Activated CD8-positive, alpha-beta memory T cell treated with anti-CD3 and anti-CD28 coated beads, Interleukin-2, amount 10 ng/mL, durations not matched to agents 7 days and 5 days (primary cell): ENCODE results near the gene CERT1. TPM values are rescaled to one million over a fixed set of nuclear protein-coding genes. Genes with fewer than 3 reads are reported as not detected.
"Not testable (repeated sequence)": the region's sequence is repeated elsewhere in the genome, so short reads cannot be mapped to it uniquely, and the experiment has no call there.

ENCODE experiments used
- ATAC-seq: fragments of 150-1000 bp; cut with Tn5 transposase; one replicate; pipeline ENCODE4 v1.10.0; 2021; ENCODE audit warnings: moderate library complexity
- CTCF ChIA-PET: fragments of 350-600 bp; sonication (Branson Sonifier 250); formaldehyde crosslinking; loops from one replicate; lab custom pipeline; 2021; ENCODE audit warnings: antibody characterized with exemption; lab: Charles Lee
- DNase-seq: peaks from one replicate; pipeline ENCODE4 v3.0.0-alpha.2; 2020
- H3K27ac Mint-ChIP-seq: one replicate; pipeline ENCODE4 v1.8.0; 2021; ENCODE audit warnings: mild to moderate bottlenecking, mixed read lengths
- H3K27me3 Mint-ChIP-seq: one replicate; pipeline ENCODE4 v1.8.0; 2021; ENCODE audit warnings: mixed read lengths
- H3K36me3 Mint-ChIP-seq: one replicate; pipeline ENCODE4 v1.8.0; 2021; ENCODE audit warnings: mild to moderate bottlenecking, mixed read lengths
- H3K4me1 Mint-ChIP-seq: one replicate; pipeline ENCODE4 v1.8.0; 2021; ENCODE audit warnings: mixed read lengths
- H3K4me3 Mint-ChIP-seq: one replicate; pipeline ENCODE4 v1.8.0; 2021; ENCODE audit warnings: mild to moderate bottlenecking, moderate library complexity, mixed read lengths
- H3K9me3 Mint-ChIP-seq: one replicate; pipeline ENCODE4 v1.8.0; 2022; ENCODE audit warnings: low read depth, mixed read lengths
- total RNA-seq, 2 experiments: library from RNA; stranded (reverse); gene quantifications; one replicate each; pipeline ENCODE4 v1.2.3, GENCODE V29; 2021

Gene CERT1
- total RNA-seq, 2 experiments from 2014 or later: 27.4 to 28.4 TPM

GRCh38 chr5:75536147-75536546 is 24.7 kb upstream of the CERT1 start:
- no peaks in the 10 kb centered on the region for H3K27me3 Mint-ChIP-seq
- DNase-seq (no peak), ATAC-seq (no peak)
- H3K9me3 Mint-ChIP-seq: peaks cover 11% of the 10 kb centered on the region
- H3K27ac Mint-ChIP-seq: no peak overlapping the region
- CTCF ChIA-PET: no interaction called here
- no peaks in the 10 kb centered on the region for H3K4me1 Mint-ChIP-seq
- no peak overlapping the region for H3K4me3 Mint-ChIP-seq
- H3K36me3 Mint-ChIP-seq: peaks cover 52% of the 10 kb centered on the region

GRCh38 chr5:75534734-75535133 is 23.3 kb upstream of the CERT1 start:
- DNase-seq (no peak), ATAC-seq (no peak)
- H3K36me3 Mint-ChIP-seq: peaks cover 50% of the 10 kb centered on the region
- peaks cover 11% of the 10 kb centered on the region for H3K9me3 Mint-ChIP-seq
- H3K27ac Mint-ChIP-seq: no peak overlapping the region
- H3K4me1 Mint-ChIP-seq: no peaks in the 10 kb centered on the region
- H3K27me3 Mint-ChIP-seq: no peaks in the 10 kb centered on the region
- no peak overlapping the region for H3K4me3 Mint-ChIP-seq
- CTCF ChIA-PET: no interaction called here

- not testable (repeated sequence) for DNase-seq, ATAC-seq, H3K4me3 Mint-ChIP-seq, H3K27me3 Mint-ChIP-seq, H3K27ac Mint-ChIP-seq, H3K4me1 Mint-ChIP-seq
- CTCF ChIA-PET: interaction anchor here (1.0 kb wide), 1 partner anchor 18 kb away, joined by 3 read pairs; no protein-coding TSS in a partner anchor
- H3K36me3 Mint-ChIP-seq: peaks cover 51% of the 10 kb centered on the region
- H3K9me3 Mint-ChIP-seq: peaks cover 11% of the 10 kb centered on the region
These were observed 22.3 kb upstream of the CERT1 start for GRCh38 chr5:75533716-75534115.

GRCh38 chr5:75532190-75532589 is 20.8 kb upstream of the CERT1 start:
- ATAC-seq (no peak), DNase-seq (no peak)
- Mint-ChIP-seq H3K27ac (no peak overlapping the region), H3K27me3 (no peaks in the 10 kb centered on the region), H3K4me1 (no peaks in the 10 kb centered on the region), H3K9me3 (peaks cover 11% of the 10 kb centered on the region), H3K4me3 (no peak overlapping the region), H3K36me3 (peaks cover 49% of the 10 kb centered on the region)
- CTCF ChIA-PET: no interaction called here

GRCh38 chr5:75529185-75529584 is 17.8 kb upstream of the CERT1 start:
- no peak overlapping the region for H3K27ac Mint-ChIP-seq

GRCh38 chr5:75526070-75526469 is 14.6 kb upstream of the CERT1 start:
- DNase-seq: no peak
- H3K27me3 Mint-ChIP-seq: no peaks in the 10 kb centered on the region
- no peak for ATAC-seq
- no peak overlapping the region for H3K4me3 Mint-ChIP-seq
- peaks cover 6% of the 10 kb centered on the region for H3K9me3 Mint-ChIP-seq
- peaks cover 31% of the 10 kb centered on the region for H3K36me3 Mint-ChIP-seq
- H3K4me1 Mint-ChIP-seq: peaks cover 25% of the 10 kb centered on the region
- CTCF ChIA-PET: no interaction called here
- no peak overlapping the region for H3K27ac Mint-ChIP-seq

More at GRCh38 chr5:75529185-75529584, 17.8 kb upstream of the CERT1 start:
- H3K27me3 Mint-ChIP-seq: no peaks in the 10 kb centered on the region
- H3K4me1 Mint-ChIP-seq: peaks cover 14% of the 10 kb centered on the region
- no peak for ATAC-seq
- DNase-seq: no peak
- peaks cover 40% of the 10 kb centered on the region for H3K36me3 Mint-ChIP-seq
- H3K4me3 Mint-ChIP-seq: no peak overlapping the region
- CTCF ChIA-PET: no interaction called here
- H3K9me3 Mint-ChIP-seq: peaks cover 5% of the 10 kb centered on the region

GRCh38 chr5:75525344-75525743 is 13.9 kb upstream of the CERT1 start:
- Mint-ChIP-seq H3K36me3 (peaks cover 37% of the 10 kb centered on the region), H3K27me3 (no peaks in the 10 kb centered on the region), H3K4me1 (peaks cover 25% of the 10 kb centered on the region), H3K9me3 (peaks cover 10% of the 10 kb centered on the region), H3K4me3 (no peak overlapping the region), H3K27ac (no peak overlapping the region)
- CTCF ChIA-PET: no interaction called here
- no peak for ATAC-seq
- no peak for DNase-seq

- ATAC-seq (no peak), DNase-seq (no peak)
- H3K27me3 Mint-ChIP-seq: no peaks in the 10 kb centered on the region
- CTCF ChIA-PET: interaction anchor here (1.1 kb wide), 1 partner anchor 12 kb away, joined by 4 read pairs; no protein-coding TSS in a partner anchor
- no peak overlapping the region for H3K27ac Mint-ChIP-seq
- no peak overlapping the region for H3K4me3 Mint-ChIP-seq
- H3K4me1 Mint-ChIP-seq: peaks cover 28% of the 10 kb centered on the region
- peaks cover 39% of the 10 kb centered on the region for H3K36me3 Mint-ChIP-seq
- peaks cover 13% of the 10 kb centered on the region for H3K9me3 Mint-ChIP-seq
These were observed 13.2 kb upstream of the CERT1 start for GRCh38 chr5:75524591-75524990.

- no peak for DNase-seq
- CTCF ChIA-PET: interaction anchor here (1.1 kb wide), 1 partner anchor 12 kb away, joined by 4 read pairs; no protein-coding TSS in a partner anchor
- Mint-ChIP-seq H3K4me3 (no peak overlapping the region), H3K36me3 (peaks cover 44% of the 10 kb centered on the region), H3K9me3 (peaks cover 17% of the 10 kb centered on the region), H3K4me1 (peaks cover 33% of the 10 kb centered on the region), H3K27ac (no peak overlapping the region), H3K27me3 (no peaks in the 10 kb centered on the region)
- no peak for ATAC-seq
These were observed 12.6 kb upstream of the CERT1 start for GRCh38 chr5:75524071-75524470.

GRCh38 chr5:75523275-75523674 is 11.8 kb upstream of the CERT1 start:
- no peak for DNase-seq
- H3K27ac Mint-ChIP-seq: no peak overlapping the region
- CTCF ChIA-PET: no interaction called here
- H3K27me3 Mint-ChIP-seq: no peaks in the 10 kb centered on the region
- no peak overlapping the region for H3K4me3 Mint-ChIP-seq
- no peak for ATAC-seq
- H3K4me1 Mint-ChIP-seq: peaks cover 34% of the 10 kb centered on the region
- H3K36me3 Mint-ChIP-seq: peaks cover 50% of the 10 kb centered on the region
- peaks cover 17% of the 10 kb centered on the region for H3K9me3 Mint-ChIP-seq

- peaks cover 38% of the 10 kb centered on the region for H3K4me1 Mint-ChIP-seq
- H3K27ac Mint-ChIP-seq: no peak overlapping the region
- H3K27me3 Mint-ChIP-seq: no peaks in the 10 kb centered on the region
- DNase-seq: no peak
- no peak for ATAC-seq
- peaks cover 17% of the 10 kb centered on the region for H3K9me3 Mint-ChIP-seq
- no peak overlapping the region for H3K4me3 Mint-ChIP-seq
- H3K36me3 Mint-ChIP-seq: peaks cover 55% of the 10 kb centered on the region
- CTCF ChIA-PET: no interaction called here
These were observed 11.1 kb upstream of the CERT1 start for GRCh38 chr5:75522542-75522941.

GRCh38 chr5:75522025-75522424 is 10.6 kb upstream of the CERT1 start:
- Mint-ChIP-seq H3K4me3 (no peak overlapping the region), H3K27me3 (no peaks in the 10 kb centered on the region), H3K27ac (no peak overlapping the region), H3K36me3 (peaks cover 57% of the 10 kb centered on the region), H3K4me1 (peaks cover 40% of the 10 kb centered on the region), H3K9me3 (peaks cover 17% of the 10 kb centered on the region)
- no peak for ATAC-seq
- CTCF ChIA-PET: no interaction called here
- DNase-seq: no peak

- no peak overlapping the region for H3K4me3 Mint-ChIP-seq
- H3K9me3 Mint-ChIP-seq: peaks cover 17% of the 10 kb centered on the region
- ATAC-seq: no peak
- CTCF ChIA-PET: no interaction called here
- peaks cover 60% of the 10 kb centered on the region for H3K36me3 Mint-ChIP-seq
- H3K4me1 Mint-ChIP-seq: peaks cover 40% of the 10 kb centered on the region
- no peak overlapping the region for H3K27ac Mint-ChIP-seq
- H3K27me3 Mint-ChIP-seq: no peaks in the 10 kb centered on the region
- no peak for DNase-seq
These were observed 9.8 kb upstream of the CERT1 start for GRCh38 chr5:75521195-75521594.

- Mint-ChIP-seq H3K4me3 (no peak overlapping the region), H3K27ac (no peak overlapping the region), H3K9me3 (peaks cover 17% of the 10 kb centered on the region), H3K4me1 (peaks cover 34% of the 10 kb centered on the region), H3K36me3 (peaks cover 59% of the 10 kb centered on the region), H3K27me3 (no peaks in the 10 kb centered on the region)
- no peak for DNase-seq
- CTCF ChIA-PET: no interaction called here
- no peak for ATAC-seq
These were observed 8.3 kb upstream of the CERT1 start for GRCh38 chr5:75519761-75520160.

GRCh38 chr5:75514323-75514722 is 2.9 kb upstream of the CERT1 start:
- DNase-seq: no peak
- H3K9me3 Mint-ChIP-seq: peaks cover 3% of the 10 kb centered on the region
- CTCF ChIA-PET: no interaction called here
- no peak for ATAC-seq
- H3K27me3 Mint-ChIP-seq: no peaks in the 10 kb centered on the region
- H3K4me1 Mint-ChIP-seq: peaks cover 44% of the 10 kb centered on the region
- H3K4me3 Mint-ChIP-seq: no peak overlapping the region
- H3K27ac Mint-ChIP-seq: no peak overlapping the region
- H3K36me3 Mint-ChIP-seq: peaks cover 28% of the 10 kb centered on the region
